Tibial nerve (tissue), 4 donors: ENCODE data around the gene MECR.

ENCODE experiments used
- CTCF ChIP-seq, 5 experiments: fragments of 200-600 bp in 3 of 5; fragments of 450-650 bp in 2 of 5; sonication (generic) in 3 of 5; IDR thresholded peaks; one replicate each; pipeline ENCODE4 v1.5.1; 2016 to 2019; ENCODE audit warnings: antibody characterized with exemption in 5 of 5, mild to moderate bottlenecking in 3 of 5, moderate library complexity in 2 of 5
- EP300 ChIP-seq, 2 donors: sonication (generic); formaldehyde crosslinking; IDR thresholded peaks; one replicate each; pipeline ENCODE4 v1.6.1; 2017; ENCODE audit warnings: antibody characterized with exemption in 2 of 2, mild to moderate bottlenecking in 1 of 2

- TF ChIP-seq CTCF (IDR thresholded peaks at IDR 0.05) (no peak), EP300 (IDR thresholded peaks at IDR 0.05) (no peak)
Measured at GRCh38 chr1:29162476-29163138, 68.1 kb downstream of the MECR start.
